HuH-7.5 (cell line): Measurements from ENCODE around the gene CHD1.
"Not testable (repeated sequence)": the region's sequence is repeated elsewhere in the genome, so short reads cannot be mapped to it uniquely, and the experiment has no call there.

Source experiments
- DNase-seq: peaks from one replicate; pipeline ENCODE4 v3.0.0; 2011; ENCODE audit warnings: low spot score

The CHD1 gene

DNA sequence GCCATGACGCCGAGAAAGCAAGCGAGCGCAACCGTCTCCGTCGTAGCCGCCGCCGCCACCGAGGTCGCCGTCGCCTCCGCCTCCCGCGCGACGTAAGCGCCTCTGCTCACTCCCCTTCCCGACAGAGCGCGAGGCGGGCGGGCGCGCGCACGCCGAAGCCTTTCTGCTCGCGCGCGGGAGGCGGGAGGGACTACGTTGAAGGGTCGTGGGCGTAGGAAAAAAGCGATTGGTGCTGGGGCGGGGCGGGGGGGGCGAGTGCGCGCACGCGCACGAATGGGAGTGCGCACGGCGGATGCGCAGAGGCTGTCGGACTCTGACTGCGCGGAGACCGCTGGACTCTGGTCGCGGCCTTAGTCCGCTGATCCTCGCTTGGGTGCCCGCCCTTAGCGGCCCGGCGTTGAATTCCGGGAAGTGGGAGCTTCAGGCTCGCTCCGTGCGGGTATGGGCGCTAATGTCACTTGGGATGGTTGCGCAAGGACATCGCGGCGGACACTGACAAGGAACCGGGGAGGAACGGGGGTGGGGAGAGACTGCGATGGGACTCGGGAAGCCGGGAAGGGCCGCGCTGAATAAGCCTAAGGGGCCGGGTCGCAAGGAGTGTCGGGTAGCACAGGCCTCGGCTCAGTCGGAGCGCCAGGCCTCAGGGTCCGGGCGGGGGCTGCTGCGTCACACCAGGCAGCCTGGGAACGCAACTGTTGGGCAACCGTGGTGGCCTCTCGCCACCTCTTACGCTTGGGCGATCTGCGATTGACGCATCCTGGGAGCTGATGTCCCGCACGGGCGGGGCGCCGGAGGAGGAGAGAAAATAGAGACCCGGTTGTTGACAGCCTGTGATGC is at the start of gene CHD1:
Gene CHD1, minus strand, starts transcription at position 135 of the 837 bp plus-strand sequence. CDS start 2,621 bp downstream, outside the sequence.
- DNase-seq, result peak; percentile 77

GRCh38 chr5:98978528-98978927 is 49.7 kb upstream of the CHD1 start:
- no peak for DNase-seq

DNA sequence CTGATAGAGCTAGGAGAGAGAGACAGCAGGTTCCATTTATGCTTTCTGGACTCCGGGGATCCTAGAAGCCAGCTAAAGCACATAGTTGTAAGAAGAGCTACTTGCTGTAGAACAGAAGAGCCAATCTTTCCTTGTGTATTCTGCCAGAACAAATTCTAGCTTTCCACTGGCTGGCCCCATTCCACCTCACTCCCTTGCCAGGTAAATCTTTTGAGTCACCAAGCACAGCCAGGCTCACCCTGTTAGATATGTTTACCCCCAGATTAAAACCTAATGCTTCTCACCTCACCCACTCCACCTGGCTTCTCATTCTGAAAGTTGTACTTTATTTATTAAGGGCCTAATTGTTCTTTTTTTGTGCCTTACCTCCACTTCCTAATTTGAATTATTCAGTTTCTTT is 48.9 kb upstream of the CHD1 start:
- no peak for DNase-seq

- no peak for DNase-seq
These were observed 47.0 kb upstream of the CHD1 start for GRCh38 chr5:98975682-98976407.

GRCh38 chr5:98975223-98975622 is 46.4 kb upstream of the CHD1 start:
- no peak for DNase-seq

GRCh38 chr5:98969400-98969799 is 40.6 kb upstream of the CHD1 start:
- no peak for DNase-seq

- DNase-seq, result no peak
These were observed 39.3 kb upstream of the CHD1 start for GRCh38 chr5:98968056-98968564.

DNA sequence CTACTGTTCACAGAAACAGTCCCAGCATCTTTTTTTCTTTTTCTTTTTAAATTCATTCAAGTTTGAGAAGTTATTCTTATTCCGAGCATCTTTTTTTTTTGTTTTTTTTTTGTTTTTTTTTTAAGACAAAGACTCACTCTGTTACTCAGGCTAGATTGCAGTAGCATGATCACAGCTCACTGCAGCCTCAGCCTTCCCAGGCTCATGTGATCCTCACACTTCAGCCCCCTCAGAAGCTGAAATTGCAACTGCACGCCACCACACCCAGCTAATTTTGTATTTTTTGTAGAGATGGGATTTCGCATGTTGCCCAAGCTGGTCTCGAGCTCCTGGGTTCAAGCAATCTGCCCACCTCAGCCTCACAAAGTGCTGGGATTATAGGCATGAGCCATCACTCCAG is 36.4 kb upstream of the CHD1 start:
- no peak for DNase-seq

DNA sequence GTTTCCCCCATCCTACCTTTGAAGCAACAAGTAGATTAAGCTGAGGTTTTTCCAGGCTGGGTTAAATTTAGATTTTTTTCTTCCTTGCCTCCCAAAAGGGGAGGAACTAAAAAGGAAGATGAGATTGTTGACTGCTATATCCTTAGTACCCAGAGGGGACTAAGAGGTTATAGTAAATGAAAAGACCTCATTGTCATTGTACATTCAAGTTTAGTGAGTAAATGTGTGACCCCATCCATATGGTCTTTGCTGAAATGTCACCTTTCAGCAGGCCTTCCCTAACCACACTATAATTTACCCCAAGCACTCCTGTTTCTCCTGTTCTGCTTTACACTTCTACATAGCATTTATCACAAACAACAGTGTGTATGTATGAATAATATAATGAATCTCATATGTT is 35.8 kb upstream of the CHD1 start:
- no peak for DNase-seq

DNA sequence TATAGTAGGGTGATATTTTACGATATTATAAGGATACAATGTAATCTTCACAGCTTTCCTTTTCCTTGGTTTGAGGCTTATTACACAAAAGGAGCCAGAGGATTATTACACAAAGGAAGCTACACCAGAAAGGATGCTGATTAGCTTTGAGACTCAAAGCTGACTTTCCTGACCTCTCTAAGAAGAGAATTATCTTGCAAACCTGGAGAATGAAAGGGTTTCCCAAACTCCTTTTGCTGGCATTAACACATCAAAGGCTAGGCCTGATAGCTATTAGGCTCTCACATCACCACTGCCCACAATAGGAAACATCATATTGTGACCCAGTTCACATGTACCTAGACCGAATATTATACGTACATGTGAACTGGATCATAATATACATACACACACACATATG is 34.2 kb upstream of the CHD1 start:
- no peak for DNase-seq

GRCh38 chr5:98962587-98962986 is 33.8 kb upstream of the CHD1 start:
- no peak for DNase-seq

DNA sequence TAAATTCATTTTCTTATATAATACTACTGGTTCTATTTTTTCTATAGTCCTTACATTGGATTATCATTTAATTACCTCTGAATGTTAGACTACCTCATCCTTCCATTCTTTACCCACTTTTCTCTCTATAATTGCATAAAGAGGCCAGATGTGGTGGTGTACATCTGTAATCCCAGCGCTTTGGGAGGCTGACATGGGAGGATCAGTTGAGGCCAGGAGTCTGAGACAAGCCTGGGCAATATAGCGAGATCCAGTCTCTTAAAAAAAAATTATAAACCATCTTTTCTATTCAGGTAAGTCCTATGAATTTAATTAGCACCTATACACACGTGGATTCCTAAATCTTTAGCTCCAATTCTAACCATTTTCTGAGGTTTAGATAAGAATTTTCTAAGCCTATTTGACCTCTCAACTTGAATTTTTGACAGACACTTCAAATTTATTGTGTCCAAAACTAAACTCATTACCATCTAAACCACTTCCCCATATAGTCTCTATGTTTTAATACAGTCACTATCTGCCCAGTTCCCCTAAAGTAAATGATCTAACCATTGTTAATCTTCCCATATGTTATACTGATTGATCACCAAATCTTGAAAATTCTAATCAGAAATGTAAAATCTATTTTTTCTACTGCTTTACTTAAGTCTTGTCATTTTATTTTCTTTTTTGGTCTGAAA is 33.0 kb upstream of the CHD1 start:
- no peak for DNase-seq

DNA sequence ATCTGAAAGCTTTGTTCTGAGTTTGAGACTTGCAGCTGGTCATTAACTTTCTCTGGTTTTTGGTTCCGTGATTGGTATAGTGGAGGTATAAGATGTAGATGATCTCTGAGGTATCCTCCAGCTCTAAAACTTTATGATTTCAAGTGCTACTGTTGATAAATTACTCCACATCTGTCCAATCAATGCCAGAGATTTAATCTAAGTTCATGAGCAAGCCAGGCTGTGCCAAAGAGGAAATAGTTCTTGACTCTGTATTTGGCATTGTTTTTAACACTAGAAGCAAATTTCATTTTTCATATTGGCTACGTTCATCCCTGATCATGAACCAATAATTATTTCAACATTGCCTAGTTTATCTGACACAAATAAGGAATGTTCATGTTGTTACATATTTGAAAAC is 28.5 kb upstream of the CHD1 start:
- no peak for DNase-seq

GRCh38 chr5:98955888-98956287 is 27.1 kb upstream of the CHD1 start:
- DNase-seq, result not testable (repeated sequence)

DNA sequence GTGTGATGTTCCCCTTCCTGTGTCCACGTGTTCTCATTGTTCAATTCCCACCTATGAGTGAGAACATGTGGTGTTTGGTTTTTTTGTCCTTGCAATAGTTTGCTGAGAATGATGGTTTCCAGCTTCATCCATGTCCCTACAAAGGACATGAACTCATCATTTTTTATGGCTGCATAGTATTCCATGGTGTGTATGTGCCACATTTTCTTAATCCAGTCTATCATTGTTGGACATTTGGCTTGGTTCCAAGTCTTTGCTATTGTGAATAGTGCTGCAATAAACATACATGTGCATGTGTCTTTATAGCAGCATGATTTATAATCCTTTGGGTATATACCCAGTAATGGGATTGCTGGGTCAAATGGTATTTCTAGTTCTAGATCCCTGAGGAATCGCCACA is 26.7 kb upstream of the CHD1 start:
- DNase-seq, result not testable (repeated sequence)

DNA sequence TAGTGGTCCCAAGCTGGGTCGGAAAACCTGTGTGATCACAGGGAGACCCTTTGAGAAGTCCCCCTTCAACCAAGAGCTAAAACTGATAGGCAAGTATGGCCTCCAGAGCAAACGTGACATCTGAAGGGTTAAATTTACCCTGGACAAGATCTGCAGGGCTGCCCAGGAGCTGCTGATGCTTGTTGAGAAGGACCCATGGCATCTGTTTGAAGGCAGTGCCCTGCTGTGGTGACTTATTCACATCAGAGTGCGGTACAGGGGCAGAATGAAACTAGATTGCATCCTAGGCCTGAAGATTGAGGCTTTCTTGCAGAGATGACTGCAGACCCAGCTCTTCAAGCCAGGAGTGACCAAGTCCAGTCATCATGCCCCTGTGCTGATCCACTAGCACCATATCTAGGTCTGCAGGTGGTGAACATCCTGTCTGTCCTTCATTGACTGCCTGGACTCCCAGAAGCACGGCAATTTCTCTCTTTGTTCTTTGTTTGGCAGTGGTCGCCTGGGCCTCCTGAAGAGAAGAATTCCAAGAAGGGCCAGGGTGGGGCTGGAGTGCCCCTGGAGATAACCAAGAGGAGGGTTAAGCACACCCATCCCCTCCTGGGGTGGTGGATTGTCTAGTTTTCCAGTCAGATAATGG is 25.7 kb upstream of the CHD1 start:
- DNase-seq, result no peak

DNA sequence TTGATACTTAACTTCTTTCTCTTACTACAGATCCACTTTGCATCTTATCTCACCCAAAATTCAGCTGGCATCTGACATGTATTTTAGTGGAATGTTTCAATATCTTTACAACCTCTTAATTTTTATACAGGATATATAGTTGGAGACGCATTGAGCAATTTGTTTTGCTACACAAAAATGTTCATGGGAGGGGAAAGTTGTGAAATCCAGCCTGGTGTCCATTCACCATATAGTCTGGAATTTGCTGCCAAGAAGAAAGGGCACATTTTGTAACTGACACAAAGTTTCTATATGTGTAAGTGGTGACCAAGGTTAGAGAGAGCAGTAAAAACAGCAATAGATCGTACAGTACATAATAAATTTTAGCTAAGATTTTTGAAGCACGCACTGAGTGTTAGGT is 14.0 kb upstream of the CHD1 start:
- no peak for DNase-seq

DNA sequence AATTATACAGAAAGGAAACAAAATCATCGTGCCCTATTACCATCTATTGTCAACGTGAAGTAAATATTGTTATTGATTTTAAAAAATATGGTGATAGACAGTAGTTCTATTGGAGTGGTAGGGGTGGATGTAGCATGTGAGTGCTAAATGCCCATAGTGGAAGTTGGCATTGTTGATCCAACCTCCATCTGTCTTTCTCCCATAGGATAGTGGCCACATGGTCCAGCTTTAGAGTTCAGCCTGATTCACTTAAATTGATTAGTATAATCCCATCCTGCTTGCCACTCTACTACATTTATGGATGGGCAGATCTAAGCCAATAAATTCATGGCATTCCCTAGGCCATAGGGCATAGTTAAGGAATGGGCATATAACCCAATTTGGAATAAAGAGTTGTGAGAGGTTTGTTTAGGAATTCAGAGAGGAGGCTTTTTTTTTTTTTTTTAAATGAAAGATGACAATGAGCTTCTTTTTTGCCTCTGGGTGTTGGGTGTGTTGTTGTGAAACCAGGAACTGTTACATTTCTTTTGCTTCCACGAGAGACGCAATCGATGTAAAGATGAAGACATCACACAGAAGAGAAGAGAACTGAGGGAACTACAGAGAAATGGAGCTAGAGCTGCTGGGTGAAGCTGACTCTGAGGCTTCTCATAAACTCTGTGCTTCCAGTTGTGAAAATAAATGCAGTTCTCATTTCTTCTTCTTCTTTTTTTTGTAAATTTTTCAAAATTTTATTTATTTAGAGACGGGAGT is 12.5 kb upstream of the CHD1 start:
- DNase-seq, result no peak

- DNase-seq, result no peak
These were observed 11.8 kb upstream of the CHD1 start for GRCh38 chr5:98940581-98940980.

DNA sequence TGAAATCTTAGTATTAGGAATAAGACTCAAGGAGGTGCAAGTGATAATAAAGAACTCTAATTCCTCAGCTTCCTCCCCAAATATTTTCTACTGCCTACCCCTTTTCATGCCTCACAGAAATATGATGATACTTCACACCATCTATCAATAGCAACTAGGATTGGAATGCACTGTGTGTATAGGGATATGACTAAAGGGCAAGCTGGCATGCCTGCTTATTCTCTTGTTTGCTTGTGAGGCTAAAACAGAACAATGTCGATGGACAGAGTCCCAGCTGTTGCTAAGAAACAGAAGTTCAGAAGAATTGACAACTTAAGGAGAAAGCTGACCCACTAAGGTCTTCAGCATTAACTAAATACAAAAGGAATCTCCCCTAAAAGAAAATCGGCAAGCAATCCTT is 9.7 kb upstream of the CHD1 start:
- DNase-seq, result no peak

DNA sequence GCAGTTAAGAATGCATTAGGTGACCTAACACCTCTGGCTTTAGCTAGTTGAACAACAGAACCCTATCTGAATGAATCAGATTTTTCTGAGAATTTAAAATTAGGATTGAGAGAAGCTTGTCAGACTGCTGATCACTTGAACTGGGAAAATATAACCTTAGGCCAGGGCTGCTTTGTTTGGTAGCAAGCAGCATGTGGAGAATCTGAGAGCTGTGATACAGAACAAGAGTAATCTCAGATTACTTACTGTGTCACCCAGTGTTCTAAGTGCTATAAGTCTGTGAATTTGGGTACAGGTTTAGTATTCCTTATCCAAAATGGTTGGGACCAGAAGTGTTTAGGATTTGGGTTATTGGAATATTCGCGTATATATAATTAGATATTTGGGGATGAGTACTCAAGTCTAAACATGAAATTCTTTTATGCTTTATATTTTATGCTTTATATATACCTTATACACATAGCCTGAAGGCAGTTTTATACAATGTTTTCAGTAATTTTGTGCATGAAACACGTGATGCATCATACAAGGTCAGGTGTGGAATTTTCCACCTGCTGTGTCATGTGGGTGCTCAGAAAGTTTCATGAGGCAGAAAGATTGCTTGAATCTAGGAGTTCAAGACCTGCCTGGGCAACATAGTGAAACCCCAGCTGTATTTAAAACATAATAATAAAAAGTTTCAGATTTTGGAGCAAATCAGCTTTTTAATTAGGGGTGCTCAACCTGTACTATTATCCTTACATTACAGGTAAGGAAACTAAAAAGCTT is 8.3 kb upstream of the CHD1 start:
- no peak for DNase-seq
